ENCODE data around the gene DLX4. TPM values are rescaled to one million over a fixed set of nuclear protein-coding genes. Genes with fewer than 3 reads are reported as not detected.

Gene DLX4
- total RNA-seq, 1 experiment from 2014 or later = 11.2 TPM

DNA sequence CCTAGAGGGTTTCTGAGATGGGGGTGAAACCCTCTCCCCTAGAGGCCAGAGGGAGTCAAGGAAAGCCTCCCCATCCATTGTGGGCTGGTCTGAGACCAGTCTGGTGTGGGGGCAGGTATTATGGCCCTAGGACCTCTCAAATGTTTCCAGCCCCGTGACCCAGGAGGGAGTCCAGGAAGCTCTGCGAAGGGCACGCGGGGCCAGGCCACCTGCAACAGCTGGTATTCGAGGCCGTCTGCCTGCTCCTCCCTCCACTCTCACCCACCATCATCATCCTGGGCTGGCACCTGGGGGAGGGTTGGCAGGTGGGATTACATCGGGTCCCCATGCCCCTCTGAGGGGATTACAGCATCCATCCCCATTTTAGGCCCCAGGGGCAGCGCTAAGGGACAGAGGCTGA, 38.1 kb upstream of the DLX4 start:
- Histone ChIP-seq H3K4me1 (ENCODE audit: control insufficient read depth, insufficient read depth, low read length) (no peaks in the 10 kb centered on the region), H3K36me3 (ENCODE audit: control insufficient read depth, insufficient read depth, low read length) (no peaks in the 10 kb centered on the region), H3K27me3 (ENCODE audit: control insufficient read depth, insufficient read depth, low read length) (no peaks in the 10 kb centered on the region), H3K27ac (ENCODE audit: low read length) (no peak overlapping the region), H3K4me3 (ENCODE audit: low read depth in 2 of 2, low read length in 2 of 2) (no peak overlapping the region), H3K9me3 (ENCODE audit: control insufficient read depth, insufficient read depth, low read depth, low read length) (no peaks in the 10 kb centered on the region)
- DNase-seq (ENCODE audit: low read depth, low spot score) (no peak), ATAC-seq (no peak)
- no TSS peak for BruUV-seq (replicated peaks)
- CTCF ChIA-PET = no interaction called here
- POLR2A ChIA-PET = no interaction called here
- no peak for TF ChIP-seq TCF7L2 (IDR thresholded peaks at IDR 0.05; ENCODE audit: low read depth, low read length)
- TF ChIP-seq, protein P1, sequence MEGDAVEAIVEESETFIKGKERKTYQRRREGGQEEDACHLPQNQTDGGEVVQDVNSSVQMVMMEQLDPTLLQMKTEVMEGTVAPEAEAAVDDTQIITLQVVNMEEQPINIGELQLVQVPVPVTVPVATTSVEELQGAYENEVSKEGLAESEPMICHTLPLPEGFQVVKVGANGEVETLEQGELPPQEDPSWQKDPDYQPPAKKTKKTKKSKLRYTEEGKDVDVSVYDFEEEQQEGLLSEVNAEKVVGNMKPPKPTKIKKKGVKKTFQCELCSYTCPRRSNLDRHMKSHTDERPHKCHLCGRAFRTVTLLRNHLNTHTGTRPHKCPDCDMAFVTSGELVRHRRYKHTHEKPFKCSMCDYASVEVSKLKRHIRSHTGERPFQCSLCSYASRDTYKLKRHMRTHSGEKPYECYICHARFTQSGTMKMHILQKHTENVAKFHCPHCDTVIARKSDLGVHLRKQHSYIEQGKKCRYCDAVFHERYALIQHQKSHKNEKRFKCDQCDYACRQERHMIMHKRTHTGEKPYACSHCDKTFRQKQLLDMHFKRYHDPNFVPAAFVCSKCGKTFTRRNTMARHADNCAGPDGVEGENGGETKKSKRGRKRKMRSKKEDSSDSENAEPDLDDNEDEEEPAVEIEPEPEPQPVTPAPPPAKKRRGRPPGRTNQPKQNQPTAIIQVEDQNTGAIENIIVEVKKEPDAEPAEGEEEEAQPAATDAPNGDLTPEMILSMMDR (IDR thresholded peaks at IDR 0.05) = no peak
- no peak for TF ChIP-seq SIN3A (IDR thresholded peaks at IDR 0.05; ENCODE audit: borderline replicate concordance, insufficient read depth, low read depth, low read length)
- no peak for TF ChIP-seq REST (IDR thresholded peaks at IDR 0.05; ENCODE audit: insufficient read depth in 1 of 2, low read depth in 2 of 2, low read length in 1 of 2)
- no peak for TF ChIP-seq POLR2AphosphoS5 (IDR thresholded peaks at IDR 0.05; ENCODE audit: low read depth, low read length)
- in situ Hi-C loops (cut with HindIII; ENCODE audit: low pct_unique_long_range_greater_than_20kb, low sequenced_read_pairs) (no loop called here), intact Hi-C loops (cut with micrococcal nuclease; ENCODE audit: unreplicated experiment) (no loop called here)

DNA sequence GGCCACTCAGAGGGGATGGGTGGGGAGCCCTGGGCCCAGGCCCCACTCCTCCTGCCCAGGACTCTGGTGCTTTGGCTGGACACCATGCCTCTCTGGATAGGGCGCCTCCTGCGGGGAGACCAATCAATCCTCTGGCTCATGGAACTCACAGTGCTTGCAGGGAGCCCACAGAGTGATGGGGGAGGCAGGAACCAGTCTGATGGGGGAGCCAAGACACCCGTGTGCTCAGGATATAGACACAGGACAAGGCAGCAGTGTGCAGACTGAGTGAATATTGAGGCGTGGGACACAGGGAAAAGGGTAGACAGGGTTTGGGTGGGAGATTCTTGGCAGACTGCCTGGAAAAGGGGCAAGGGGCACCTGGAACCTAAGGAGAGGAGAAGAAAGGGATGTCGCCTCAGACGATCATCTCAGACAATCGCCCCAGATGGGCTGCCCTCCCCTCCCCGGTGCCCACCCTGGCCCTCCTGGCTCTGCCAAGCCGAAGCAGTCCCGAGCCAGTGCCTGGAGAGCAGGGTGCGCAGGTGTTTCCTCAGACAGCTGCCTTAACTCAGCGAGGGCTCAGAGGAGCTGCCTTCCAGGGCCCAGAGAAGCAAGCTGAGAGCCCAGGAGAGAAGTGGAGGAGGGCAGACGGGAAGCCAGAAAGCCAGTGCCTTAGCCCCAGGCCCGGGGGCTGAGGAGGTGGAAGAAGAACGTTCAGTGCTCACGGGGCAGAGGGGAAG, 37.4 kb upstream of the DLX4 start:
- H3K27ac ChIP-seq (ENCODE audit: low read length) = no peak overlapping the region
- ChIA-PET POLR2A (no interaction called here), CTCF (interaction anchor here (0.7 kb wide), 1 partner anchor 248 kb away, joined by 3 read pairs; no protein-coding TSS in a partner anchor)
- no peaks in the 10 kb centered on the region for H3K27me3 ChIP-seq (ENCODE audit: control insufficient read depth, insufficient read depth, low read length)
- no peaks in the 10 kb centered on the region for H3K4me1 ChIP-seq (ENCODE audit: control insufficient read depth, insufficient read depth, low read length)
- H3K4me3 ChIP-seq (ENCODE audit: low read depth in 2 of 2, low read length in 2 of 2) = no peak overlapping the region
- in situ Hi-C loops (cut with HindIII; ENCODE audit: low pct_unique_long_range_greater_than_20kb, low sequenced_read_pairs) = no loop called here
- peak; percentile 46; the same call in 1 of the 2 replicates for ATAC-seq
- TF ChIP-seq REST (IDR thresholded peaks at IDR 0.05; ENCODE audit: insufficient read depth in 1 of 2, low read depth in 2 of 2, low read length in 1 of 2) (no peak), TCF7L2 (IDR thresholded peaks at IDR 0.05; ENCODE audit: low read depth, low read length) (no peak)
- DNase-seq (ENCODE audit: low read depth, low spot score) = no peak
- intact Hi-C loops (cut with micrococcal nuclease; ENCODE audit: unreplicated experiment) = no loop called here
- H3K9me3 ChIP-seq (ENCODE audit: control insufficient read depth, insufficient read depth, low read depth, low read length) = no peaks in the 10 kb centered on the region
- no peaks in the 10 kb centered on the region for H3K36me3 ChIP-seq (ENCODE audit: control insufficient read depth, insufficient read depth, low read length)
- BruUV-seq (replicated peaks) = no TSS peak

Data from Panc1 (cell line).